Kidney epithelial cell (primary cell): ENCODE measurements around the gene HOMER2. TPM values are rescaled to one million over a fixed set of nuclear protein-coding genes. Genes with fewer than 3 reads are reported as not detected.
"Not testable (repeated sequence)": the region's sequence is repeated elsewhere in the genome, so short reads cannot be mapped to it uniquely, and the experiment has no call there.

Experiments used
- DNase-seq: peaks from one replicate; pipeline ENCODE4 v3.0.0-alpha.2; 2010; ENCODE audit warnings: low read depth
- H3K27me3 ChIP-seq: 2 replicates; pipeline ENCODE4 v1.6.0; 2011; ENCODE audit warnings: low read length; ENCODE audit not compliant: control insufficient read depth, insufficient read depth
- H3K36me3 ChIP-seq: 2 replicates; pipeline ENCODE4 v1.5.1; 2011; ENCODE audit warnings: low read length; ENCODE audit not compliant: control insufficient read depth, insufficient read depth
- H3K4me3 ChIP-seq: 2 replicates; pipeline ENCODE4 v1.5.1; 2011; ENCODE audit warnings: low read depth, mild to moderate bottlenecking, control low read depth, low read length
- CTCF ChIP-seq: IDR thresholded peaks from 2 replicates; pipeline ENCODE4 v1.5.1; 2011; ENCODE audit warnings: mild to moderate bottlenecking, moderate library complexity, low read length, control low read depth, inconsistent platforms; ENCODE audit not compliant: insufficient read depth, poor library complexity, severe bottlenecking
- total RNA-seq: library from RNA; depleted of rRNA; stranded (reverse); fragments of >200 nt; gene quantifications from 2 replicates; pipeline ENCODE4 v1.2.3, GENCODE V29; 2015

The HOMER2 gene
- 56.4 and 59.6 TPM in 2 replicates for total RNA-seq

GRCh38 chr15:82952158-82953081, at the start of gene HOMER2:
TSS of gene HOMER2 (minus strand) at chr15:82952720. CDS start at chr15:82952535, 185 bp downstream.
- peak within 1 kb of the TSS; percentile 57 for H3K4me3 ChIP-seq
- H3K27me3 ChIP-seq = no peaks in the 10 kb centered on the region
- TF ChIP-seq CTCF = no peak
- H3K36me3 ChIP-seq = no peaks in the 10 kb centered on the region
- DNase-seq = no peak

GRCh38 chr15:83000672-83001031, 48.1 kb upstream of the HOMER2 start:
- H3K36me3 ChIP-seq, DNase-seq, H3K27me3 ChIP-seq, H3K4me3 ChIP-seq: not testable (repeated sequence)

GRCh38 chr15:82999905-83000671, 47.6 kb upstream of the HOMER2 start:
- H3K4me3 ChIP-seq = no peak overlapping the region
- no peak for DNase-seq
- TF ChIP-seq CTCF = peak; percentile 58
- no peaks in the 10 kb centered on the region for H3K36me3 ChIP-seq
- no peaks in the 10 kb centered on the region for H3K27me3 ChIP-seq

- no peak for DNase-seq
- Histone ChIP-seq H3K36me3 (no peaks in the 10 kb centered on the region), H3K27me3 (no peaks in the 10 kb centered on the region), H3K4me3 (no peak overlapping the region)
- TF ChIP-seq CTCF = no peak
These were observed 46.9 kb upstream of the HOMER2 start for GRCh38 chr15:82999426-82999825.

GRCh38 chr15:82995938-82996337, 43.4 kb upstream of the HOMER2 start:
- Histone ChIP-seq H3K4me3 (no peak overlapping the region), H3K36me3 (no peaks in the 10 kb centered on the region), H3K27me3 (no peaks in the 10 kb centered on the region)
- TF ChIP-seq CTCF = no peak
- DNase-seq = no peak

- H3K27me3 ChIP-seq = no peaks in the 10 kb centered on the region
- DNase-seq = no peak
- no peak for TF ChIP-seq CTCF
- H3K4me3 ChIP-seq = no peak overlapping the region
- H3K36me3 ChIP-seq = no peaks in the 10 kb centered on the region
These were observed 42.6 kb upstream of the HOMER2 start for GRCh38 chr15:82995076-82995475.
